WERI-Rb-1 (cell line): ENCODE results near the gene CIITA.

Experiments
- DNase-seq: peaks from one replicate; pipeline ENCODE4 v3.0.0-alpha.2; 2020
- H3K27ac ChIP-seq: fragments of 250-450 bp; sonication (Bioruptor Pico); 2 replicates; pipeline ENCODE4 v1.5.1; 2020; ENCODE audit warnings: mild to moderate bottlenecking, moderate library complexity
- H3K27me3 ChIP-seq: fragments of 250-450 bp; sonication (Bioruptor Pico); 2 replicates; pipeline ENCODE4 v1.5.1; 2021; ENCODE audit warnings: mild to moderate bottlenecking, low read depth, moderate library complexity; ENCODE audit not compliant: insufficient read depth, severe bottlenecking
- H3K36me3 ChIP-seq: fragments of 250-450 bp; sonication (Bioruptor Pico); 2 replicates; pipeline ENCODE4 v1.5.1; 2020; ENCODE audit warnings: mild to moderate bottlenecking, moderate library complexity
- H3K4me3 ChIP-seq: 2 replicates; pipeline ENCODE4 v1.5.1; 2011; ENCODE audit warnings: low read depth, mild to moderate bottlenecking, control low read depth, low read length
- H3K9me3 ChIP-seq: fragments of 250-450 bp; sonication (Bioruptor Pico); 2 replicates; pipeline ENCODE4 v1.5.1; 2021; ENCODE audit warnings: mild to moderate bottlenecking, moderate library complexity; ENCODE audit not compliant: severe bottlenecking
- TF ChIP-seq, protein P1 (sequence below): IDR thresholded peaks from 2 replicates; pipeline ENCODE4 v1.5.1; 2011; ENCODE audit warnings: low read depth, mild to moderate bottlenecking, control low read depth, inconsistent platforms, low read length

CIITA gene

GRCh38 chr16:10906914-10907756 lies 30.1 kb downstream of the CIITA start:
- H3K27ac ChIP-seq: no peak overlapping the region
- H3K27me3 ChIP-seq: no peaks in the 10 kb centered on the region
- no peaks in the 10 kb centered on the region for H3K9me3 ChIP-seq
- TF ChIP-seq, protein P1, sequence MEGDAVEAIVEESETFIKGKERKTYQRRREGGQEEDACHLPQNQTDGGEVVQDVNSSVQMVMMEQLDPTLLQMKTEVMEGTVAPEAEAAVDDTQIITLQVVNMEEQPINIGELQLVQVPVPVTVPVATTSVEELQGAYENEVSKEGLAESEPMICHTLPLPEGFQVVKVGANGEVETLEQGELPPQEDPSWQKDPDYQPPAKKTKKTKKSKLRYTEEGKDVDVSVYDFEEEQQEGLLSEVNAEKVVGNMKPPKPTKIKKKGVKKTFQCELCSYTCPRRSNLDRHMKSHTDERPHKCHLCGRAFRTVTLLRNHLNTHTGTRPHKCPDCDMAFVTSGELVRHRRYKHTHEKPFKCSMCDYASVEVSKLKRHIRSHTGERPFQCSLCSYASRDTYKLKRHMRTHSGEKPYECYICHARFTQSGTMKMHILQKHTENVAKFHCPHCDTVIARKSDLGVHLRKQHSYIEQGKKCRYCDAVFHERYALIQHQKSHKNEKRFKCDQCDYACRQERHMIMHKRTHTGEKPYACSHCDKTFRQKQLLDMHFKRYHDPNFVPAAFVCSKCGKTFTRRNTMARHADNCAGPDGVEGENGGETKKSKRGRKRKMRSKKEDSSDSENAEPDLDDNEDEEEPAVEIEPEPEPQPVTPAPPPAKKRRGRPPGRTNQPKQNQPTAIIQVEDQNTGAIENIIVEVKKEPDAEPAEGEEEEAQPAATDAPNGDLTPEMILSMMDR: no peak
- H3K36me3 ChIP-seq: no peaks in the 10 kb centered on the region
- DNase-seq: no peak
- H3K4me3 ChIP-seq: no peak overlapping the region

- DNase-seq: no peak
- Histone ChIP-seq H3K9me3 (no peaks in the 10 kb centered on the region), H3K36me3 (no peaks in the 10 kb centered on the region), H3K27me3 (no peaks in the 10 kb centered on the region), H3K27ac (no peak overlapping the region), H3K4me3 (no peak overlapping the region)
- TF ChIP-seq, protein P1: no peak
These were observed 30.7 kb downstream of the CIITA start for GRCh38 chr16:10907757-10908045.

- Histone ChIP-seq H3K27ac (no peak overlapping the region), H3K36me3 (no peaks in the 10 kb centered on the region)
These were observed 34.3 kb downstream of the CIITA start for GRCh38 chr16:10911267-10911666.

DNA sequence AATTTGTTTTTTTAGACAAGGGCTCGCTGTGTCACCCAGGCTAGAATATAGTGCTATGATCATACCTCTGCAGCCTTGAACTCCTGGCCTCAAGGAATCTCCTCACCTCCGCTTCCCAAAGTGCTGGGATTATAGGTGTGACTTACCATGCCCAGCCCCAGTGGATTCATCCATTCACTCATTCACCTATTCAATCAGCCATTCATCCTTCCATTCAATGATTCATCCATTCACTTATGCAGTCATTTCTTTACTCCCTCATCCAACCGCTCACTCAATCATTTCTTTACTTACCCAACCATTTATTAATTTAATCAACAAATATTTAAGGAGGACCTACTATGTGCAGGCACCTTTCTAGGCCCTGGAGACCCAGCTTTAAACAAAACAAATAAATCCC lies 39.5 kb downstream of the CIITA start:
- no peaks in the 10 kb centered on the region for H3K27me3 ChIP-seq
- TF ChIP-seq, protein P1: no peak
- H3K9me3 ChIP-seq: no peaks in the 10 kb centered on the region
- H3K27ac ChIP-seq: no peak overlapping the region
- H3K36me3 ChIP-seq: no peaks in the 10 kb centered on the region
- no peak overlapping the region for H3K4me3 ChIP-seq
- DNase-seq: no peak

More at GRCh38 chr16:10911267-10911666, 34.3 kb downstream of the CIITA start:
- DNase-seq: no peak
- TF ChIP-seq, protein P1: no peak
- Histone ChIP-seq H3K27me3 (no peaks in the 10 kb centered on the region), H3K4me3 (no peak overlapping the region), H3K9me3 (no peaks in the 10 kb centered on the region)

GRCh38 chr16:10918294-10919002 lies 41.4 kb downstream of the CIITA start:
- H3K9me3 ChIP-seq: no peaks in the 10 kb centered on the region
- H3K27ac ChIP-seq: no peak overlapping the region
- H3K27me3 ChIP-seq: no peaks in the 10 kb centered on the region
- no peak overlapping the region for H3K4me3 ChIP-seq
- peak; percentile 92 for DNase-seq
- no peaks in the 10 kb centered on the region for H3K36me3 ChIP-seq
- TF ChIP-seq, protein P1: peak; percentile 97

- Histone ChIP-seq H3K4me3 (no peak overlapping the region), H3K36me3 (no peaks in the 10 kb centered on the region)
These were observed 42.0 kb downstream of the CIITA start for GRCh38 chr16:10919003-10919351.

More at GRCh38 chr16:10919003-10919351, 42.0 kb downstream of the CIITA start:
- no peak for DNase-seq
- no peaks in the 10 kb centered on the region for H3K27me3 ChIP-seq
- no peak overlapping the region for H3K27ac ChIP-seq
- H3K9me3 ChIP-seq: no peaks in the 10 kb centered on the region
- TF ChIP-seq, protein P1: no peak
